DND-41 (cell line): Measurements from ENCODE around the gene TMPRSS9.

ENCODE experiments used
- ATAC-seq: fragments of 200-7000 bp; cut with Tn5 transposase; 3 replicates; pipeline ENCODE4 v1.9.1; 2021; ENCODE audit warnings: low read depth; ENCODE audit not compliant: insufficient read depth
- DNase-seq: peaks from one replicate; pipeline ENCODE4 v3.0.0-alpha.2; 2020
- H2AFZ ChIP-seq: 2 replicates; pipeline ENCODE4 v1.6.0; 2012; ENCODE audit warnings: low read depth, low read length
- H3K27ac ChIP-seq: 2 replicates; pipeline ENCODE4 v1.5.1; 2012; ENCODE audit warnings: low read length, inconsistent platforms
- H3K27me3 ChIP-seq: fragments of 200-600 bp; sonication (generic); 2 replicates; pipeline ENCODE4 v1.6.0; 2012; ENCODE audit warnings: low read length, mild to moderate bottlenecking, inconsistent platforms; ENCODE audit not compliant: insufficient read depth, poor library complexity
- H3K36me3 ChIP-seq: 2 replicates; pipeline ENCODE4 v1.5.1; 2012; ENCODE audit warnings: low read length, inconsistent platforms; ENCODE audit not compliant: insufficient read depth
- H3K4me1 ChIP-seq: 2 replicates; pipeline ENCODE4 v1.5.1; 2012; ENCODE audit warnings: mild to moderate bottlenecking, low read length; ENCODE audit not compliant: insufficient read depth
- H3K4me2 ChIP-seq: 2 replicates; pipeline ENCODE4 v1.6.0; 2012; ENCODE audit warnings: mild to moderate bottlenecking, moderate library complexity, low read length, inconsistent platforms; ENCODE audit not compliant: insufficient read depth
- H3K4me3 ChIP-seq, 2 experiments: fragments of 200-600 bp in 1 of 2; shearing (Covaris generic) in 1 of 2; 2 replicates each; pipeline ENCODE4 v1.5.1; 2012 to 2016; ENCODE audit warnings: inconsistent platforms in 2 of 2, low read length in 2 of 2, mild to moderate bottlenecking in 2 of 2, low read depth in 1 of 2, moderate library complexity in 1 of 2
- H3K79me2 ChIP-seq: 2 replicates; pipeline ENCODE4 v1.6.0; 2012; ENCODE audit warnings: low read length, inconsistent platforms; ENCODE audit not compliant: insufficient read depth
- H3K9ac ChIP-seq: 2 replicates; pipeline ENCODE4 v1.6.0; 2012; ENCODE audit warnings: low read depth, mild to moderate bottlenecking, inconsistent platforms, low read length, moderate library complexity
- H3K9me3 ChIP-seq: 2 replicates; pipeline ENCODE4 v1.5.1; 2012; ENCODE audit warnings: low read length, moderate library complexity, mild to moderate bottlenecking, inconsistent platforms; ENCODE audit not compliant: insufficient read depth, severe bottlenecking
- H4K20me1 ChIP-seq: 2 replicates; pipeline ENCODE4 v1.6.0; 2012; ENCODE audit warnings: low read length; ENCODE audit not compliant: insufficient read depth
- EZH2 ChIP-seq: IDR thresholded peaks from 3 replicates; pipeline ENCODE4 v1.6.1; 2012; ENCODE audit warnings: borderline replicate concordance, low read depth, mild to moderate bottlenecking, moderate library complexity, low read length, inconsistent platforms; ENCODE audit not compliant: severe bottlenecking
- TF ChIP-seq, protein P1 (sequence below): IDR thresholded peaks from 2 replicates; pipeline ENCODE4 v1.5.1; 2012; ENCODE audit warnings: borderline replicate concordance, low read length, moderate library complexity, mild to moderate bottlenecking; ENCODE audit not compliant: poor library complexity, severe bottlenecking; ENCODE audit errors: extremely low read depth

TMPRSS9 gene

DNA sequence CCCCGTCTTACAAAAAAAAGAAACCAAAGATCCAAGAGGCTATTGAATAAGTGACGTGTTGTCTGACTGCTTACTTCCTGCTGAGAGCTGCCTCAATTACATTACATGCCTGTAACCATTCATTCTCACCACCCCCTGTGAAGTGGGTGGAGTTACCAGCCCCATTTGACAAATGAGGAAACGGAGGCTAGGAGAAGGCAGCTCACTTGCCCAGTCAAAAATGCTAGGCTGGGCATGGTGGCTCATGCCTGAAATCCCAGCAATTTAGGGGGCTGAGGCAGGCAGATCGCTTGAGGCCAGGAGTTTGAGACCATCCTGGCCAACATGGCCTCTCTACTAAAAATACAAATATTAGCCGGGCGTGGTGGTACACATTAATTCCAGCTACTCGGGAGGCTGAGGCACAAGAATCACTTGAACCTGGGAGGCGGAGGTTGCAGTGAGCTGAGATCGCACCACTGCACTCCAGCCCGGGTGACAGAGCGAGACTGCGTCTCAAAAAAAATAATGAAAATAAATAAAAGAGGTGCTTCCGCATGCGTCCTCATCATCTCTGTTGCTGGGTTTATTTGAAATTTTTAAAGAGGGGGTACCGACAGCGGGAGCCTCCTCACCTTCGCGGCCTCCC lies 32.2 kb upstream of the TMPRSS9 start:
- Histone ChIP-seq H3K9ac (peak overlapping the region; percentile 99), H4K20me1 (peaks cover 30% of the 10 kb centered on the region), H3K4me2 (peak overlapping the region; percentile 81), H3K4me3 (peak overlapping the region; percentile 79 to 98; a peak in 3 of 4 replicates), H3K27ac (peak overlapping the region; percentile 96), H3K27me3 (no peaks in the 10 kb centered on the region), H3K79me2 (peaks cover 85% of the 10 kb centered on the region), H3K9me3 (no peaks in the 10 kb centered on the region), H3K36me3 (peaks cover 49% of the 10 kb centered on the region), H3K4me1 (peaks cover 61% of the 10 kb centered on the region), H2AFZ (peak overlapping the region; percentile 77)
- DNase-seq (peak; percentile 87), ATAC-seq (peak; percentile 77)
- TF ChIP-seq EZH2, result no peak
- TF ChIP-seq, protein P1, sequence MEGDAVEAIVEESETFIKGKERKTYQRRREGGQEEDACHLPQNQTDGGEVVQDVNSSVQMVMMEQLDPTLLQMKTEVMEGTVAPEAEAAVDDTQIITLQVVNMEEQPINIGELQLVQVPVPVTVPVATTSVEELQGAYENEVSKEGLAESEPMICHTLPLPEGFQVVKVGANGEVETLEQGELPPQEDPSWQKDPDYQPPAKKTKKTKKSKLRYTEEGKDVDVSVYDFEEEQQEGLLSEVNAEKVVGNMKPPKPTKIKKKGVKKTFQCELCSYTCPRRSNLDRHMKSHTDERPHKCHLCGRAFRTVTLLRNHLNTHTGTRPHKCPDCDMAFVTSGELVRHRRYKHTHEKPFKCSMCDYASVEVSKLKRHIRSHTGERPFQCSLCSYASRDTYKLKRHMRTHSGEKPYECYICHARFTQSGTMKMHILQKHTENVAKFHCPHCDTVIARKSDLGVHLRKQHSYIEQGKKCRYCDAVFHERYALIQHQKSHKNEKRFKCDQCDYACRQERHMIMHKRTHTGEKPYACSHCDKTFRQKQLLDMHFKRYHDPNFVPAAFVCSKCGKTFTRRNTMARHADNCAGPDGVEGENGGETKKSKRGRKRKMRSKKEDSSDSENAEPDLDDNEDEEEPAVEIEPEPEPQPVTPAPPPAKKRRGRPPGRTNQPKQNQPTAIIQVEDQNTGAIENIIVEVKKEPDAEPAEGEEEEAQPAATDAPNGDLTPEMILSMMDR, result no peak

DNA sequence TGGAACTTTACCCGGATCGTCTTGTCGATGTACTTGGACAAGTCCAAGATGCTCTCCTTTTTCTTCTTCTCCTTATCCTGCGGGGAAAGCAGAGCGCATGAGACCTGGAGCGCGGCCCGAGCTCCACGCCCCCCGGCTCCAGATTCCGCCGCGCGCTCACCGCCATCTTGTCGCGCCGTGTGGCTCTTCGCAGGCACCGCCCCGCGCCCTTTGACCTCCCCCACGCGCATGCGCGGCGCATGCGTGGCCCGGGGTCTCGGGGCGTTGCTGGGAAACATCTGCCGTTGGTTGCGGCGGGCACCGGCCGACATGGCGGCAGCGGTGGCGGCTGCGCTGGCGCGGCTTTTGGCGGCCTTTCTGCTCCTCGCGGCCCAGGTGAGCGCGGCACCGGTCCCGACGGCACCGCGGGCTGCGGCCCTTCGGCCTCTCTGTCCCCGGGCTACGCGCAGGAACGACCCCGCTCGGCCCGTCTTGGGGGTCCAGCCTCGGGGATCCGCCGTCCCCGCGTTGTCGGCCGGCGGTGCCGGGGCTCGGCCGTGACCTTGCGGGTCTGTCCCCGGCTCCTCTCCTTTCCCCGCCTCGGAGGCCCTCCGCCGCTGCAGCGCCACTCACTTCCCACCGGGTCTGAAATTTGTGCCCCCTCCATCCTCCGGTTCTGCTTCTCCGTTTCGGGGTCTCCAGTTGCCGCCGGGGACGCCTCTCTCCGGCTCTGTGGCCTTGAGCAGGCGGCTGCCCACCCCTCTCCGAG lies 31.5 kb upstream of the TMPRSS9 start, which contains the start of the genes LSM7 and SPPL2B:
TSS of gene LSM7 (minus strand) at position 186 of the 748 bp plus-strand sequence. CDS start at position 166, 20 bp downstream.
TSS of gene SPPL2B (plus strand) at position 284 of the 748 bp plus-strand sequence. CDS start at position 310, 26 bp downstream.
- peaks cover 43% of the 10 kb centered on the region for H3K36me3 ChIP-seq
- ATAC-seq (peak; percentile 62), DNase-seq (peak; percentile 93)
- peak within 1 kb of the TSS; percentile 96 for H3K27ac ChIP-seq
- H3K27me3 ChIP-seq, result no peaks in the 10 kb centered on the region
- peaks cover 35% of the 10 kb centered on the region for H4K20me1 ChIP-seq
- H3K4me2 ChIP-seq, result peak within 1 kb of the TSS; percentile 90
- H3K4me1 ChIP-seq, result peaks cover 67% of the 10 kb centered on the region
- peak within 1 kb of the TSS; percentile 99 for H3K9ac ChIP-seq
- no peak for TF ChIP-seq EZH2
- TF ChIP-seq, protein P1, result no peak
- H2AFZ ChIP-seq, result peak within 1 kb of the TSS; percentile 80
- no peaks in the 10 kb centered on the region for H3K9me3 ChIP-seq
- H3K79me2 ChIP-seq, result peaks cover 92% of the 10 kb centered on the region
- peak within 1 kb of the TSS; percentile 79 to 98 for H3K4me3 ChIP-seq

DNA sequence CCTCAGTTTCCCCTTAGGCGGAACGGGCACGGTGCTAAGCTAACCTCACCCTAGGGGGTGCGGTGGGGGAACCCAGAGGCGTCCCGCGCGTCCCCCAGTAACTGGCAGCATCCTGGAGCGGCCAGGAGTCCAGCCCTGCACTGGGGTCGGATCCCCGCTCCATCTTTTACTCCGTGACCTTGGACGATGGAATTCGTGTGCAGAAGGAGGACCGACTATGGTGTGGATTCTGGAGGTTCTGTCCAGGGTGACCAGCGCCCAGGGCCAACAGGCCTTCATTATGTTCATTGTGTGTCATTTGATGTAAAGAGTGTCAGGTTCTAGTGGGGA lies 31.0 kb upstream of the TMPRSS9 start:
- peaks cover 38% of the 10 kb centered on the region for H4K20me1 ChIP-seq
- H3K36me3 ChIP-seq, result peaks cover 43% of the 10 kb centered on the region
- peak overlapping the region; percentile 96 for H3K27ac ChIP-seq
- H2AFZ ChIP-seq, result peak overlapping the region; percentile 80
- no peak for ATAC-seq
- DNase-seq, result no peak
- H3K9ac ChIP-seq, result peak overlapping the region; percentile 99
- H3K9me3 ChIP-seq, result no peaks in the 10 kb centered on the region
- H3K4me1 ChIP-seq, result peaks cover 68% of the 10 kb centered on the region
- peak overlapping the region; percentile 90 for H3K4me2 ChIP-seq
- H3K4me3 ChIP-seq, result peak overlapping the region; percentile 79 to 98
- H3K27me3 ChIP-seq, result no peaks in the 10 kb centered on the region
- H3K79me2 ChIP-seq, result peaks cover 96% of the 10 kb centered on the region
- TF ChIP-seq, protein P1, result no peak
- no peak for TF ChIP-seq EZH2
